ENCODE data around the gene SYT17. TPM values are rescaled to one million over a fixed set of nuclear protein-coding genes. Genes with fewer than 3 reads are reported as not detected.

The SYT17 gene
- total RNA-seq, 2 experiments from 2014 or later = not detected

Other genes starting within 250 kb of the SYT17 start
- gene SMG1, start 241.8 kb upstream of the SYT17 start, total RNA-seq = 100 to 1,000 TPM; 107 to 109 TPM
- not detected for gene TMC7, start 184.3 kb upstream of the SYT17 start, total RNA-seq
- 10 to 100 TPM; 13.2 to 14.6 TPM for gene COQ7, start 100.6 kb upstream of the SYT17 start, total RNA-seq
- gene ITPRIPL2, start 54.3 kb upstream of the SYT17 start, total RNA-seq = 10 to 100 TPM; 11.1 to 11.2 TPM
- not detected for gene CLEC19A, start 117.5 kb downstream of the SYT17 start, total RNA-seq
- gene TMC5, start 249.6 kb downstream of the SYT17 start, total RNA-seq = under 1 TPM; 0.53 to 0.98 TPM

Data from activated CD4-positive, alpha-beta memory T cell treated with anti-CD3 and anti-CD28 coated beads, Interleukin-2, amount 10 ng/mL, durations not matched to agents 7 days and 5 days (primary cell).